ENCODE results near the gene NHSL2.

NHSL2 gene

GRCh38 chrX:71895607-71896006, 15.0 kb upstream of the NHSL2 start:
- TF ChIP-seq, protein P1, sequence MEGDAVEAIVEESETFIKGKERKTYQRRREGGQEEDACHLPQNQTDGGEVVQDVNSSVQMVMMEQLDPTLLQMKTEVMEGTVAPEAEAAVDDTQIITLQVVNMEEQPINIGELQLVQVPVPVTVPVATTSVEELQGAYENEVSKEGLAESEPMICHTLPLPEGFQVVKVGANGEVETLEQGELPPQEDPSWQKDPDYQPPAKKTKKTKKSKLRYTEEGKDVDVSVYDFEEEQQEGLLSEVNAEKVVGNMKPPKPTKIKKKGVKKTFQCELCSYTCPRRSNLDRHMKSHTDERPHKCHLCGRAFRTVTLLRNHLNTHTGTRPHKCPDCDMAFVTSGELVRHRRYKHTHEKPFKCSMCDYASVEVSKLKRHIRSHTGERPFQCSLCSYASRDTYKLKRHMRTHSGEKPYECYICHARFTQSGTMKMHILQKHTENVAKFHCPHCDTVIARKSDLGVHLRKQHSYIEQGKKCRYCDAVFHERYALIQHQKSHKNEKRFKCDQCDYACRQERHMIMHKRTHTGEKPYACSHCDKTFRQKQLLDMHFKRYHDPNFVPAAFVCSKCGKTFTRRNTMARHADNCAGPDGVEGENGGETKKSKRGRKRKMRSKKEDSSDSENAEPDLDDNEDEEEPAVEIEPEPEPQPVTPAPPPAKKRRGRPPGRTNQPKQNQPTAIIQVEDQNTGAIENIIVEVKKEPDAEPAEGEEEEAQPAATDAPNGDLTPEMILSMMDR (IDR thresholded peaks at IDR 0.05), result no peak

DNA sequence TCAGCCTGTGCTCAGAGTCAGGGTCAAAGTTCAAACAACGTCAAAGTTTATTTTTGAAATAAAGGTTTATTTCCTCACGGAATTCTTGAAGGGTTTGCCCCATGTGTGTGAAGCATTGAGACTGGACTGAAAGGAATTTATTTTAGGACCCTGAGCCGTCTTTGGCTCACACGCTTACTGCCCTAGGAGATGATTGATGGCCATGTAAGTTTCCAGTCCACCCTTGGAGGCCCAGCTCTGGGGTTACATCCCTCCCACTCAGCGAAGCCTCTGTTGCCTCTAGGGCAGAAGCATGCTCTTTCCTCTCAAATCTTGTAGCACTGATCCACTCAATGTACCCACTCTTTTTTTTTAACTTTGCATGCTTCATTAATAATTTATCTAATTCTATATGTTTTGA, 4.5 kb upstream of the NHSL2 start:
- TF ChIP-seq, protein P1 (IDR thresholded peaks at IDR 0.05), result no peak

- TF ChIP-seq, protein P1 (IDR thresholded peaks at IDR 0.05), result no peak
These were observed 2.3 kb upstream of the NHSL2 start for GRCh38 chrX:71908387-71908786.

DNA sequence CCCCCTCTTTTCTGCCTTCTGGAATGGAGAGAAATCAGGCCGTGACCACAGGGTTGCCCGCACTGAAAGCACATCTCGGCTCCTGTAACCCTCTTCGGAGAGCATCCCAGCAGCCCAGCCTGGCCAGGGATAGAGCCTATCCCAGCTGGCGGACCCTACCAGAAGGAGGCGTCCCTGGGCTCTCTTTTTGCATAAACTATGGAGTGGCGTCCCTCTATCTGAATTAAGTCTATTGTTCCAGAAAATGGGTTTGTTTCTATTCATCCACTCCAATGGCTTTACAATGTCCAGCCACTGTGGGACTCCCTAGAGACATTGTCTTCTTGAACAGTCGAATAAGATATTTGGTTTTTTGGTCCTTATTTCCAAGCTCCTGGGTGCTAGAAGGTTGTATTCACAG, 689 bp upstream of the NHSL2 start:
- TF ChIP-seq, protein P1 (IDR thresholded peaks at IDR 0.05), result no peak

- TF ChIP-seq, protein P1 (IDR thresholded peaks at IDR 0.05), result no peak
These were observed 513 bp downstream of the NHSL2 start for GRCh38 chrX:71910986-71911730.

DNA sequence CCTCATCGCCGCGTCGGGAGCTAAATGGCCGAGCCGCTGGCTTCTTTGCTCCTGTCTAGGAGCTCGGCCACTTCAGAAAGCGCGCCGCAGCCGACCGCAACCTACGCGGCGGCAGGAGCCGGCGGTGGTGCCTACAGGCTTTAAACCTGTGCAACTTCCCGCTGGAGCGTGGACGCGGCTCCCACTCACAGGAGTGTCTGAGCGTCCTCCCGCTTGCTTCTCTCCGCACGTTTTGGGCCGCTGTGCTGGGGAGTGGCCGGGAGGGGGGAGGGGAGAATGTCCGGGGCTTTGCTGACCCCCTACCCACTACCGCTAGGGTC, 1.0 kb downstream of the NHSL2 start:
- TF ChIP-seq, protein P1 (IDR thresholded peaks at IDR 0.05), result no peak

- TF ChIP-seq, protein P1 (IDR thresholded peaks at IDR 0.05), result no peak
These were observed 1.5 kb downstream of the NHSL2 start for GRCh38 chrX:71912156-71912555.
